IPS DF 6.9 (cell line): ENCODE results near the gene LRRN1.
"Not testable (repeated sequence)": the region's sequence is repeated elsewhere in the genome, so short reads cannot be mapped to it uniquely, and the experiment has no call there.

Experiments
- DNase-seq: peaks from one replicate; pipeline ENCODE4 v3.0.0-alpha.2; 2013; ENCODE audit warnings: low read depth, low spot score
- H3K27ac ChIP-seq: one replicate; pipeline ENCODE4 v1.5.1; 2013; ENCODE audit warnings: low read length, control low read depth
- H3K27me3 ChIP-seq: 2 replicates; pipeline ENCODE4 v1.6.1; 2013; ENCODE audit warnings: mild to moderate bottlenecking, low read length; ENCODE audit not compliant: control insufficient read depth, insufficient read depth
- H3K36me3 ChIP-seq: 2 replicates; pipeline ENCODE4 v1.6.1; 2013; ENCODE audit warnings: low read length; ENCODE audit not compliant: control insufficient read depth, insufficient read depth
- H3K4me1 ChIP-seq: 2 replicates; pipeline ENCODE4 v1.6.1; 2013; ENCODE audit warnings: low read length; ENCODE audit not compliant: control insufficient read depth, insufficient read depth
- H3K4me3 ChIP-seq: 2 replicates; pipeline ENCODE4 v1.5.1; 2013; ENCODE audit warnings: mild to moderate bottlenecking, low read length
- H3K9me3 ChIP-seq: 2 replicates; pipeline ENCODE4 v1.6.1; 2013; ENCODE audit warnings: low read length, inconsistent platforms; ENCODE audit not compliant: control insufficient read depth, insufficient read depth
- WGBS: extraction: QIAGEN DNeasy Blood & Tissue Kit; methylation state at CpG from one replicate; pipeline ENCODE4 v1.1.7; 2013; ENCODE audit warnings: mixed read lengths, missing lambda C conversion rate; ENCODE audit not compliant: insufficient read length, insufficient coverage; 5-methylcytosine and 5-hydroxymethylcytosine counted together

LRRN1 gene

GRCh38 chr3:3875491-3875890, 76.3 kb downstream of the LRRN1 start:
- no peak for DNase-seq
- Histone ChIP-seq H3K9me3 (no peaks in the 10 kb centered on the region), H3K4me3 (no peak overlapping the region), H3K36me3 (no peaks in the 10 kb centered on the region), H3K27ac (no peak overlapping the region), H3K4me1 (no peaks in the 10 kb centered on the region), H3K27me3 (no peaks in the 10 kb centered on the region)
- WGBS = no CpG with 5 or more reads among the region's 8 CpGs

- DNase-seq = no peak
- no CpG with 5 or more reads among the region's 7 CpGs for WGBS
- H3K27ac ChIP-seq = no peak overlapping the region
- no peaks in the 10 kb centered on the region for H3K36me3 ChIP-seq
- no peaks in the 10 kb centered on the region for H3K27me3 ChIP-seq
- no peaks in the 10 kb centered on the region for H3K9me3 ChIP-seq
- no peaks in the 10 kb centered on the region for H3K4me1 ChIP-seq
- no peak overlapping the region for H3K4me3 ChIP-seq
Observed at GRCh38 chr3:3881050-3881449, 81.8 kb downstream of the LRRN1 start.

- H3K9me3 ChIP-seq, H3K27me3 ChIP-seq, DNase-seq, H3K4me1 ChIP-seq, H3K4me3 ChIP-seq, H3K27ac ChIP-seq, H3K36me3 ChIP-seq: not testable (repeated sequence)
Observed at GRCh38 chr3:3887311-3887710, 88.1 kb downstream of the LRRN1 start.

GRCh38 chr3:3893590-3893989, 94.4 kb downstream of the LRRN1 start:
- Histone ChIP-seq H3K9me3 (no peaks in the 10 kb centered on the region), H3K4me1 (no peaks in the 10 kb centered on the region), H3K27ac (no peak overlapping the region), H3K27me3 (no peaks in the 10 kb centered on the region), H3K4me3 (no peak overlapping the region), H3K36me3 (no peaks in the 10 kb centered on the region)
- WGBS = no CpG with 5 or more reads among the region's 4 CpGs
- DNase-seq = no peak
